Neural cell (in vitro differentiated cells): ENCODE measurements around the gene SUV39H1.
A peak's percentile ranks its signal among the peaks of the same experiment; 100 is the strongest.

Source experiments
- CTCF ChIP-seq: fragments of 450-650 bp; IDR thresholded peaks from 2 replicates; pipeline ENCODE4 v1.5.1; 2014; ENCODE audit warnings: antibody characterized with exemption, mild to moderate bottlenecking, moderate library complexity; ENCODE audit not compliant: poor library complexity, severe bottlenecking
- EP300 ChIP-seq: fragments of 450-650 bp; conservative IDR thresholded peaks from 2 replicates; pipeline ENCODE4 v1.6.1; 2014; ENCODE audit warnings: antibody characterized with exemption, mild to moderate bottlenecking, moderate library complexity; ENCODE audit not compliant: poor library complexity, severe bottlenecking
- EZH2 ChIP-seq: fragments of 200-600, 300-800 bp; shearing (Covaris generic), sonication (generic); IDR thresholded peaks from 2 replicates; pipeline ENCODE4 v1.6.1; 2014; ENCODE audit warnings: antibody characterized with exemption, low read length, borderline replicate concordance, mild to moderate bottlenecking; ENCODE audit not compliant: insufficient read depth, poor library complexity, severe bottlenecking
- POLR2AphosphoS5 ChIP-seq: IDR thresholded peaks from 2 replicates; pipeline ENCODE4 v1.6.1; 2012
- RAD21 ChIP-seq: fragments of 450-650 bp; conservative IDR thresholded peaks from 2 replicates; pipeline ENCODE4 v1.6.1; 2014; ENCODE audit warnings: antibody characterized with exemption, mild to moderate bottlenecking, moderate library complexity

DNA sequence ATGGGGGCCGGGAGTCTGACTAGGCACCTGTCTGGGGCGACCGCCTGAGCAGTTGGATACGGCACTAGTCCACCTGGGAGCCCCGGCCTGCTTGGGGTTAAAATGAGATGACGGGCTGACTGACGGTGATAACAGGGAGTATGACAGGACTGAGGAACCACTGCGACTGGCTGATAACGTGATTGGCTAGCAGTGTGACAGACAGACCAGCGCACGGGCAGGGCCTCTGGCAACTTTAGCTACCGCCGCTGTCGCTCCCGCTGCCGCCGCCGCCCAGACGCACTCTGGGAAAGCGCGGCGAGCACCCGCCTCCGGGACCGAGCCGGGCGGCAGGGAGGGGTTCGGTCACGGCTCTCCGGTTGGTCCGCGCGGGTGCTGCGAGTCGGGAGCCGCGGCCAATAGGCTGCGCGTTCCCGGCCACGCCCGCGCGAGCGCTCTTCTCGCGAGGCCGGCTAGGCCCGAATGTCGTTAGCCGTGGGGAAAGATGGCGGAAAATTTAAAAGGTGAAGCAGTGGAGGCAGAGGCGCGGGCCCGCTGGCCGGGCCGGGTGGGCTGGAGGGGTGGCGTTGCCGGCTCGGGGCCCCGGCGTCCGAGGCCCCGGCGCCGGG, at the start of gene SUV39H1:
- TF ChIP-seq CTCF (no peak), RAD21 (no peak), POLR2AphosphoS5 (peak; percentile 84), EP300 (peak; percentile 71), EZH2 (no peak)
